ENCODE results near the gene DNAJC5.
"Not testable (repeated sequence)": the region's sequence is repeated elsewhere in the genome, so short reads cannot be mapped to it uniquely, and the experiment has no call there.

DNAJC5 gene

DNA sequence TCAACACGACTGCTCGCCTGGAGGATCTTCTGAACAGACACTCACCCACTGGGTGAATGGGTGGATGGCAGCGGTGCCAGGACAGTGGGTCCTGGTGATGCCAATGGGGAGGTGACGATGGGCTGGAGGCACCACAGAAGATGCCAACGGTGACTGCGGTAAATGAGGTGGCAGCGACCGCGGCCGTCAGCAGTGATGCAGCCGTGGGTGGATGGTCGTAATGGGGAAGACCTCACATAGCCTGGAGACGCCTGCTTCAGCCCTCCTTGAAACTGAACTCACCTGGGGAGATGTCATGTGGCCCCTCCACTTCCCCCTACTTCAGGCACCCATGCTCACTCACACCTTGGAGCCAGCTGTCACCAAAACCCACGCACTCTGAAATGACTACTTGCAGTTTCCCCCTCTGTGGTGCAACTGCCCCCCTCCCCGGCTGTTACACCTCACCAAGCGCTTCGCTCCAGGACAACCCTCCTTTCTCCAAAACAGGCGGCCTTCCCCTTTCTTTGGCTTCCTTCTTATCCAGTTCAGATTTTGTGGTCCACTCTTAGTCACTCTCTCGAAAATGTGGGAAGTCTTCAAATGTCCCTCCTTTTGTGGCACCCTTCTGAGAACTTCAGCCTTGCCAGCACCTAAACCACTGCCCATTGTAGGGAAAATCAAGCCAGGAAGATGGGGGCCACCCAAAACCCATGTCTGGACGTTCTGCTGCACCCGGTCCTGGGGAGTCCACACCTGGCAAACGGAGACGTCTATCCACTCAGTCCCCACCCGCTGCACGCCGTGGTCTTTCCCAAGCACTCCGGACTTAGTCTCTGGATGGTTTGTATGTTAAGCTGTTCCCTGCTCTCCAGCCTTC lies 44.0 kb upstream of the DNAJC5 start (continued):
- TF ChIP-seq CSDC2 (CRISPR knock-in tag; IDR thresholded peaks at IDR 0.05) (no peak), OSR1 (CRISPR knock-in tag; IDR thresholded peaks at IDR 0.05) (no peak), BACH2 (CRISPR knock-in tag; IDR thresholded peaks at IDR 0.05; ENCODE audit: borderline replicate concordance) (no peak), ARNTL (CRISPR knock-in tag; IDR thresholded peaks at IDR 0.05; ENCODE audit: borderline replicate concordance, low read depth) (no peak), TOX (CRISPR knock-in tag; IDR thresholded peaks at IDR 0.05; ENCODE audit: borderline replicate concordance) (no peak), GLIS3 (CRISPR knock-in tag; IDR thresholded peaks at IDR 0.05) (no peak), RARB (CRISPR knock-in tag; IDR thresholded peaks at IDR 0.05) (no peak), ESRRG (CRISPR knock-in tag; IDR thresholded peaks at IDR 0.05) (no peak)

DNA sequence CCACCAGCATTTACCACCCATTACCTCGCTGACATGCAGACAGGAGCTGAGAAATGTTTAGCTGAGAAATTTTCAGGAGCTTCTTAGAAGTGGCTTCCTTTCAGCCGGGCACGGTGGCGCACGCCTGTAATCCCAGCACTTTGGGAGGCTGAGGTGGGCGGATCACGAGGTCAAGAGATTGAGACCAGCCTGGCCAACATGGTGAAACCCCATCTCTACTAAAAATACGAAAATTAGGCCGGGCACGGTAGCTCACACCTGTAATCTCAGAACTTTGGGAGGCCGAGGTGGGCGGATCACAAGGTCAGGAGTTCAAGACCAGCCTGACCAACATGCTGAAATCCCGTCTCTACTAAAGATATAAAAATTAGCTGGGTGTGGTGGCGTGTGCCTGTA lies 43.4 kb upstream of the DNAJC5 start:
- ATAC-seq: not testable (repeated sequence)

DNA sequence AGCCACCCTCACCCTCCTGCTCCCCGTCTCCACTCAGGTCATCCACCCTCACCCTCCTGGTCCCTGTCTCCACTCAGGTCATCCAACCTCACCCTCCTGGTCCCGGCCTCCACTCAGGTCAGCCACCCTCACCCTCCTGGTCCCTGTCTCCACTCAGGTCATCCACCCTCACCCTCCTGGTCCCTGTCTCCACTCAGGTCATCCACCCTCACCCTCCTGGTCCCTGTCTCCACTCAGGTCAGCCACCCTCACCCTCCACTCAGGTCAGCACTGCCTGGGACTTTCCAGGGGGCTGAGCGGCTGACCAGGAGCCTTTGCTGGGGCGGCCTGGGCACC lies 41.2 kb upstream of the DNAJC5 start:
- not testable (repeated sequence) for ATAC-seq

DNA sequence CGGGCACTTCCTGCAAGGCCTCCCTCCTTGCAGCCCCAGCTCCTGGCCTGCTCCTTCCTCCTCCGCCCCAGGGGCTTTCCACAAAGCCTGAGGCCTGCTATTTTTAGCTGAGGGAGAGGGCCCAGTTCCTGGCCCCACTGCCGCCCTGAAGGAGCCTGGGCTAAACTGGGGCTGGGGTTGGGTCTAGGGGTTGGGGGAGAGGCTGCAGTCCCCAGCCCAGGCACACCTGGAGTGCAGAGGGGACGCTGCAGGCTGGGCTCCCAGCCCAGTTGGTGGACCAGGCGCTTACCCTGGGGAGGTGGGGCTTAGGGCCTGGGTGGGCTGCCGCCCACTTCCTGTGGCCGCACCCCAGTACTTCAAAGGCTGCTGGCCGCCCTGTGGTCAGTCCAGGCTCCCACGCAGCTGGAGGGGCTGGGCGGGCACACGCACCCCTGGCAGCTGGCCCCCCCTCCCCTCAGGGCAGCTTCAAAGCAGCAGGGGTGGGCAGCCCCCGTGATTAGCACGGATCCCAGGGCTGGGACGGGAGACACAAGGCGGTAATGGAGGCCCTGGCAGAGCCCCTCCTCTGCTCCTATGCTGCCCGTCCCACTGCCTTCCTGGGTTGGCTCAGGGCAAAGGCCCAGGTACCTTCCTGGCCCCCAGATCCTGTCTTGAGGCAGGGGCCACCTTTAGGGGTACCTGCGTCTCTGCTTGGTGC lies 40.7 kb upstream of the DNAJC5 start:
- TF ChIP-seq ZNF70 (CRISPR knock-in tag; IDR thresholded peaks at IDR 0.05) (no peak), TCF4 (CRISPR knock-in tag; IDR thresholded peaks at IDR 0.05; ENCODE audit: borderline replicate concordance) (no peak), ZNF8 (CRISPR knock-in tag; IDR thresholded peaks at IDR 0.05) (no peak)

DNA sequence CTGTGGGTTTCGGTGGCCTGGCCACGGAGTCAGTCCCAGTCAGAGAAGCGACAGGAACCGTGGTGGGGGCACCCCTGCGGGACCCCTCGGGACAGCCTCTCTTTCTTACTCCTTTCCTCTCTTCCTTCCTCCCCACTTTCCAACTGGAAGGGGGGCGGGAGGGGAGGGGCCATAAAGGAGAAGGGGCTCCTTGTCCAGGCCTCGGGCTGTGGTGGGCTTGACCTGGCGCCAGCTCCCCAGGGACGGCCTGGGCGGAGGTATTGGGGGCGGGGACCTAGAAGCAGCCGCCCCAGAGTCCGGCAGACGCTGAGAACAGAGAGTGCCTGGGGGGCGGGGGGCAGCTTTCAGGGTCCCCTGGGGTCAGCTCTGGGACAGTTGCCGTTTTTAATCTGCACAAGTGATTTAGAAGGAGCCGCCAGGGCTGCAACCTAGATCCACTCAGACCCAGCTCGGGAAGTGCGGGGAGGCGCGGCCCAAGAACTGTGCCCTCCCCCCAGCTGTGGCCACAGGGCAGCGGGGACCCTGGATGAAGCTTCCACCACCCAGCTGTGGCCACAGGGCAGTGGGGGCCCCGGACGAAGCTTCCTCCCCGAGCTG lies 40.1 kb upstream of the DNAJC5 start:
- no peak for TF ChIP-seq ZC3H10 (CRISPR knock-in tag; IDR thresholded peaks at IDR 0.05)
- TF ChIP-seq, protein P1, sequence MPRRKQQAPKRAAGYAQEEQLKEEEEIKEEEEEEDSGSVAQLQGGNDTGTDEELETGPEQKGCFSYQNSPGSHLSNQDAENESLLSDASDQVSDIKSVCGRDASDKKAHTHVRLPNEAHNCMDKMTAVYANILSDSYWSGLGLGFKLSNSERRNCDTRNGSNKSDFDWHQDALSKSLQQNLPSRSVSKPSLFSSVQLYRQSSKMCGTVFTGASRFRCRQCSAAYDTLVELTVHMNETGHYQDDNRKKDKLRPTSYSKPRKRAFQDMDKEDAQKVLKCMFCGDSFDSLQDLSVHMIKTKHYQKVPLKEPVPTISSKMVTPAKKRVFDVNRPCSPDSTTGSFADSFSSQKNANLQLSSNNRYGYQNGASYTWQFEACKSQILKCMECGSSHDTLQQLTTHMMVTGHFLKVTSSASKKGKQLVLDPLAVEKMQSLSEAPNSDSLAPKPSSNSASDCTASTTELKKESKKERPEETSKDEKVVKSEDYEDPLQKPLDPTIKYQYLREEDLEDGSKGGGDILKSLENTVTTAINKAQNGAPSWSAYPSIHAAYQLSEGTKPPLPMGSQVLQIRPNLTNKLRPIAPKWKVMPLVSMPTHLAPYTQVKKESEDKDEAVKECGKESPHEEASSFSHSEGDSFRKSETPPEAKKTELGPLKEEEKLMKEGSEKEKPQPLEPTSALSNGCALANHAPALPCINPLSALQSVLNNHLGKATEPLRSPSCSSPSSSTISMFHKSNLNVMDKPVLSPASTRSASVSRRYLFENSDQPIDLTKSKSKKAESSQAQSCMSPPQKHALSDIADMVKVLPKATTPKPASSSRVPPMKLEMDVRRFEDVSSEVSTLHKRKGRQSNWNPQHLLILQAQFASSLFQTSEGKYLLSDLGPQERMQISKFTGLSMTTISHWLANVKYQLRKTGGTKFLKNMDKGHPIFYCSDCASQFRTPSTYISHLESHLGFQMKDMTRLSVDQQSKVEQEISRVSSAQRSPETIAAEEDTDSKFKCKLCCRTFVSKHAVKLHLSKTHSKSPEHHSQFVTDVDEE (CRISPR knock-in tag; IDR thresholded peaks at IDR 0.05): no peak
- no peak for TF ChIP-seq GLIS3 (CRISPR knock-in tag; IDR thresholded peaks at IDR 0.05)
- TF ChIP-seq, protein P2, sequence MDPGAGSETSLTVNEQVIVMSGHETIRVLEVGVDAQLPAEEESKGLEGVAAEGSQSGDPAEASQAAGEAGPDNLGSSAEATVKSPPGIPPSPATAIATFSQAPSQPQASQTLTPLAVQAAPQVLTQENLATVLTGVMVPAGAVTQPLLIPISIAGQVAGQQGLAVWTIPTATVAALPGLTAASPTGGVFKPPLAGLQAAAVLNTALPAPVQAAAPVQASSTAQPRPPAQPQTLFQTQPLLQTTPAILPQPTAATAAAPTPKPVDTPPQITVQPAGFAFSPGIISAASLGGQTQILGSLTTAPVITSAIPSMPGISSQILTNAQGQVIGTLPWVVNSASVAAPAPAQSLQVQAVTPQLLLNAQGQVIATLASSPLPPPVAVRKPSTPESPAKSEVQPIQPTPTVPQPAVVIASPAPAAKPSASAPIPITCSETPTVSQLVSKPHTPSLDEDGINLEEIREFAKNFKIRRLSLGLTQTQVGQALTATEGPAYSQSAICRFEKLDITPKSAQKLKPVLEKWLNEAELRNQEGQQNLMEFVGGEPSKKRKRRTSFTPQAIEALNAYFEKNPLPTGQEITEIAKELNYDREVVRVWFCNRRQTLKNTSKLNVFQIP (CRISPR knock-in tag; IDR thresholded peaks at IDR 0.05; ENCODE audit: borderline replicate concordance, low read depth): no peak
- no peak for TF ChIP-seq ZNF565 (CRISPR knock-in tag; conservative IDR thresholded peaks at IDR 0.05; ENCODE audit: low read depth)
- no peak for TF ChIP-seq ZFP30 (CRISPR knock-in tag; IDR thresholded peaks at IDR 0.05)
- no peak for TF ChIP-seq SNAI2 (CRISPR knock-in tag; IDR thresholded peaks at IDR 0.05)
- TF ChIP-seq PPARA (CRISPR knock-in tag; IDR thresholded peaks at IDR 0.05; ENCODE audit: borderline replicate concordance): no peak
- no peak for TF ChIP-seq ZFP3 (CRISPR knock-in tag; IDR thresholded peaks at IDR 0.05)
- TF ChIP-seq TOX (CRISPR knock-in tag; IDR thresholded peaks at IDR 0.05; ENCODE audit: borderline replicate concordance): no peak
- TF ChIP-seq, protein P3, sequence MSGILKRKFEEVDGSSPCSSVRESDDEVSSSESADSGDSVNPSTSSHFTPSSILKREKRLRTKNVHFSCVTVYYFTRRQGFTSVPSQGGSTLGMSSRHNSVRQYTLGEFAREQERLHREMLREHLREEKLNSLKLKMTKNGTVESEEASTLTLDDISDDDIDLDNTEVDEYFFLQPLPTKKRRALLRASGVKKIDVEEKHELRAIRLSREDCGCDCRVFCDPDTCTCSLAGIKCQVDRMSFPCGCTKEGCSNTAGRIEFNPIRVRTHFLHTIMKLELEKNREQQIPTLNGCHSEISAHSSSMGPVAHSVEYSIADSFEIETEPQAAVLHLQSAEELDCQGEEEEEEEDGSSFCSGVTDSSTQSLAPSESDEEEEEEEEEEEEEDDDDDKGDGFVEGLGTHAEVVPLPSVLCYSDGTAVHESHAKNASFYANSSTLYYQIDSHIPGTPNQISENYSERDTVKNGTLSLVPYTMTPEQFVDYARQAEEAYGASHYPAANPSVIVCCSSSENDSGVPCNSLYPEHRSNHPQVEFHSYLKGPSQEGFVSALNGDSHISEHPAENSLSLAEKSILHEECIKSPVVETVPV (CRISPR knock-in tag; IDR thresholded peaks at IDR 0.05): no peak
- no peak for TF ChIP-seq OSR1 (CRISPR knock-in tag; IDR thresholded peaks at IDR 0.05)
- no peak for TF ChIP-seq TCF4 (CRISPR knock-in tag; IDR thresholded peaks at IDR 0.05; ENCODE audit: borderline replicate concordance)
- TF ChIP-seq ISL1 (CRISPR knock-in tag; IDR thresholded peaks at IDR 0.05): no peak
- no peak for TF ChIP-seq ZNF70 (CRISPR knock-in tag; IDR thresholded peaks at IDR 0.05)
- no peak for TF ChIP-seq CSDC2 (CRISPR knock-in tag; IDR thresholded peaks at IDR 0.05)
- no peak for TF ChIP-seq RARB (CRISPR knock-in tag; IDR thresholded peaks at IDR 0.05)
- no peak; the same call in 2 of the 3 replicates for ATAC-seq

More for the DNA sequence above, 40.7 kb upstream of the DNAJC5 start:
- no peak; the same call in 2 of the 3 replicates for ATAC-seq

Measured in SK-N-SH treated with all-trans-retinoic acid at 6 μM for 48 hours (cell line).